ENCODE data around the gene PAPLN.

DNA sequence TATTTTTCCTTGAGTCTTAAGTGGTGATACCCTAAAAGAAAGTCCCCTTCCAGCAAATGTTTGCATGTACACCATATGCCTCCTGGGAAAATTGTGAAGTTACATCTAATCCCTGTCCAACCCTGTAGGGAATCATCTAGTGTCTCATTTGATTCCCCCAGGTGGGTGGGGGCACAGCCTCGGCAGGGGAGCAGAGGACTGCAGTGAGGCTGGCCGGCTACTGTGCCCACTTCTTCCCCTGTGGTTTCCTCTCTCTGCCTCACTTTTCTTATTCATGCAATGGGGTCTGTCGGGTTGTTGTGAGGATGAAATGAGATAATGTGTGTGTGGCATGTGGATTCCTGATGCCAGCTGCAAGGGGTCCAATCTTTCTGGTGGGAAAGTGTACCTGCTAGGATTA, 6.0 kb downstream of the PAPLN start:
- TF ChIP-seq, protein P1, sequence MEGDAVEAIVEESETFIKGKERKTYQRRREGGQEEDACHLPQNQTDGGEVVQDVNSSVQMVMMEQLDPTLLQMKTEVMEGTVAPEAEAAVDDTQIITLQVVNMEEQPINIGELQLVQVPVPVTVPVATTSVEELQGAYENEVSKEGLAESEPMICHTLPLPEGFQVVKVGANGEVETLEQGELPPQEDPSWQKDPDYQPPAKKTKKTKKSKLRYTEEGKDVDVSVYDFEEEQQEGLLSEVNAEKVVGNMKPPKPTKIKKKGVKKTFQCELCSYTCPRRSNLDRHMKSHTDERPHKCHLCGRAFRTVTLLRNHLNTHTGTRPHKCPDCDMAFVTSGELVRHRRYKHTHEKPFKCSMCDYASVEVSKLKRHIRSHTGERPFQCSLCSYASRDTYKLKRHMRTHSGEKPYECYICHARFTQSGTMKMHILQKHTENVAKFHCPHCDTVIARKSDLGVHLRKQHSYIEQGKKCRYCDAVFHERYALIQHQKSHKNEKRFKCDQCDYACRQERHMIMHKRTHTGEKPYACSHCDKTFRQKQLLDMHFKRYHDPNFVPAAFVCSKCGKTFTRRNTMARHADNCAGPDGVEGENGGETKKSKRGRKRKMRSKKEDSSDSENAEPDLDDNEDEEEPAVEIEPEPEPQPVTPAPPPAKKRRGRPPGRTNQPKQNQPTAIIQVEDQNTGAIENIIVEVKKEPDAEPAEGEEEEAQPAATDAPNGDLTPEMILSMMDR (conservative IDR thresholded peaks at IDR 0.05) = no peak
- no peak for TF ChIP-seq EZH2 (IDR thresholded peaks at IDR 0.05; ENCODE audit: low read depth)

Data from PC-9 (cell line).